Keratinocyte (primary cell): ENCODE results near the gene USP48.

Experiments used
- CTCF ChIP-seq, 3 experiments: IDR thresholded peaks in 1 of 3; conservative IDR thresholded peaks in 1 of 3; optimal IDR thresholded peaks in 1 of 3; 2 replicates in 2 of 3; 3 replicates in 1 of 3; pipeline versions ENCODE3 to v1.5.1; 2011; ENCODE audit warnings: low read length in 3 of 3, mild to moderate bottlenecking in 3 of 3, moderate library complexity in 2 of 3, control low read depth in 1 of 3, inconsistent platforms in 1 of 3; ENCODE audit not compliant: insufficient read depth in 2 of 3; ENCODE audit errors: extremely low read depth in 1 of 3
- EZH2 ChIP-seq: IDR thresholded peaks from one replicate; pipeline ENCODE4 v1.6.1; 2012; ENCODE audit warnings: inconsistent platforms, mild to moderate bottlenecking, low read length, moderate library complexity

- TF ChIP-seq CTCF (optimal IDR thresholded peaks at IDR 0.05 in 1 of 3, IDR thresholded peaks at IDR 0.05 in 1 of 3, conservative IDR thresholded peaks at IDR 0.05 in 1 of 3; ENCODE audit: extremely low read depth in 1 of 3, insufficient read depth in 2 of 3, low read length in 3 of 3) (no peak), EZH2 (no peak)
These were observed 12.1 kb upstream of the USP48 start for GRCh38 chr1:21795075-21795474.
